Mammary epithelial cell (primary cell): ENCODE results near the gene EXOC6B.

Experiments
- CTCF ChIP-seq, 2 donors: IDR thresholded peaks in 1 of 2; conservative IDR thresholded peaks in 1 of 2; 2 replicates each; pipeline ENCODE4 v1.5.1; 2011 to 2012; ENCODE audit warnings: inconsistent platforms in 2 of 2, low read length in 2 of 2, mild to moderate bottlenecking in 2 of 2, control low read depth in 1 of 2, low read depth in 1 of 2; ENCODE audit not compliant: insufficient read depth in 1 of 2; ENCODE audit errors: extremely low read depth in 1 of 2
- EZH2 ChIP-seq: IDR thresholded peaks from 2 replicates; pipeline ENCODE4 v1.6.1; 2012; ENCODE audit warnings: low read length, inconsistent platforms, borderline replicate concordance

- TF ChIP-seq CTCF (conservative IDR thresholded peaks at IDR 0.05 in 1 of 2, IDR thresholded peaks at IDR 0.05 in 1 of 2; ENCODE audit: extremely low read depth in 1 of 2, insufficient read depth in 1 of 2, low read depth in 1 of 2, low read length in 2 of 2) (peak; percentile 84 to 98), EZH2 (no peak)
Measured at GRCh38 chr2:72137498-72138010, 688.3 kb downstream of the EXOC6B start.
